22Rv1 (cell line): ENCODE measurements around the gene NPNT.
"Not testable (repeated sequence)": the region's sequence is repeated elsewhere in the genome, so short reads cannot be mapped to it uniquely, and the experiment has no call there.

ENCODE experiments used
- H3K27ac ChIP-seq: fragments of 450-650 bp; 2 replicates; pipeline ENCODE4 v1.5.1; 2017
- CTCF ChIP-seq: fragments of 450-650 bp; IDR thresholded peaks from 2 replicates; pipeline ENCODE4 v1.5.1; 2017; ENCODE audit warnings: mild to moderate bottlenecking
- ZFX ChIP-seq: fragments of 450-650 bp; IDR thresholded peaks from 2 replicates; pipeline ENCODE4 v1.6.1; 2017; ENCODE audit warnings: antibody characterized with exemption, borderline replicate concordance

The NPNT gene

GRCh38 chr4:105894660-105895582, at the start of gene NPNT:
Gene NPNT (plus strand): TSS chr4:105895471. CDS start chr4:105895653, 182 bp downstream.
- TF ChIP-seq ZFX: no peak
- TF ChIP-seq CTCF: no peak
- H3K27ac ChIP-seq: peak within 1 kb of the TSS; percentile 71

- H3K27ac ChIP-seq: no peak overlapping the region
- TF ChIP-seq CTCF (no peak), ZFX (no peak)
These were observed 49.7 kb upstream of the NPNT start for GRCh38 chr4:105845559-105845958.

- H3K27ac ChIP-seq: not testable (repeated sequence)
These were observed 46.9 kb upstream of the NPNT start for GRCh38 chr4:105848359-105848758.

GRCh38 chr4:105851196-105851595, 44.1 kb upstream of the NPNT start:
- no peak overlapping the region for H3K27ac ChIP-seq
- TF ChIP-seq CTCF: no peak
- no peak for TF ChIP-seq ZFX

GRCh38 chr4:105852230-105852629, 43.0 kb upstream of the NPNT start:
- not testable (repeated sequence) for H3K27ac ChIP-seq

GRCh38 chr4:105858466-105859040, 36.7 kb upstream of the NPNT start:
- TF ChIP-seq ZFX (no peak), CTCF (no peak)

GRCh38 chr4:105859233-105859632, 36.0 kb upstream of the NPNT start:
- H3K27ac ChIP-seq: peak overlapping the region; percentile 66
- TF ChIP-seq ZFX (no peak), CTCF (no peak)

More at GRCh38 chr4:105858466-105859040, 36.7 kb upstream of the NPNT start:
- peak overlapping the region; percentile 66 for H3K27ac ChIP-seq

GRCh38 chr4:105870963-105871362, 24.3 kb upstream of the NPNT start:
- no peak overlapping the region for H3K27ac ChIP-seq
- TF ChIP-seq CTCF: no peak
- no peak for TF ChIP-seq ZFX
